GM19193 (cell line): ENCODE results near the gene SLC25A47.

ENCODE experiments used
- POLR2A ChIP-seq: IDR thresholded peaks from 4 replicates; pipeline ENCODE4 v1.6.1; 2011; ENCODE audit not compliant: insufficient read depth, insufficient read length; ENCODE audit errors: extremely low read depth

Gene SLC25A47

GRCh38 chr14:100328495-100329163 lies 5.5 kb downstream of the SLC25A47 start:
- no peak for TF ChIP-seq POLR2A

- no peak for TF ChIP-seq POLR2A
These were observed 6.3 kb downstream of the SLC25A47 start for GRCh38 chr14:100329233-100330006.

- TF ChIP-seq POLR2A, result no peak
These were observed 6.8 kb downstream of the SLC25A47 start for GRCh38 chr14:100330007-100330344.

GRCh38 chr14:100330388-100330931 lies 7.3 kb downstream of the SLC25A47 start:
- no peak for TF ChIP-seq POLR2A

- TF ChIP-seq POLR2A, result no peak
These were observed 9.0 kb downstream of the SLC25A47 start for GRCh38 chr14:100332071-100332639.

GRCh38 chr14:100332797-100333196 lies 9.7 kb downstream of the SLC25A47 start:
- no peak for TF ChIP-seq POLR2A

- TF ChIP-seq POLR2A, result no peak
These were observed 10.2 kb downstream of the SLC25A47 start for GRCh38 chr14:100333311-100333710.

GRCh38 chr14:100333827-100334226 lies 10.7 kb downstream of the SLC25A47 start:
- no peak for TF ChIP-seq POLR2A

- TF ChIP-seq POLR2A, result peak; percentile 23
These were observed 11.8 kb downstream of the SLC25A47 start for GRCh38 chr14:100334904-100335303.

GRCh38 chr14:100336618-100337530 lies 13.7 kb downstream of the SLC25A47 start:
- peak; percentile 16 for TF ChIP-seq POLR2A

- TF ChIP-seq POLR2A, result peak; percentile 21
These were observed 16.8 kb downstream of the SLC25A47 start for GRCh38 chr14:100339766-100340422.

- no peak for TF ChIP-seq POLR2A
These were observed 17.3 kb downstream of the SLC25A47 start for GRCh38 chr14:100340423-100340813.

GRCh38 chr14:100341301-100342031 lies 18.3 kb downstream of the SLC25A47 start:
- no peak for TF ChIP-seq POLR2A
